ENCODE data around the gene HHATL.

DNA sequence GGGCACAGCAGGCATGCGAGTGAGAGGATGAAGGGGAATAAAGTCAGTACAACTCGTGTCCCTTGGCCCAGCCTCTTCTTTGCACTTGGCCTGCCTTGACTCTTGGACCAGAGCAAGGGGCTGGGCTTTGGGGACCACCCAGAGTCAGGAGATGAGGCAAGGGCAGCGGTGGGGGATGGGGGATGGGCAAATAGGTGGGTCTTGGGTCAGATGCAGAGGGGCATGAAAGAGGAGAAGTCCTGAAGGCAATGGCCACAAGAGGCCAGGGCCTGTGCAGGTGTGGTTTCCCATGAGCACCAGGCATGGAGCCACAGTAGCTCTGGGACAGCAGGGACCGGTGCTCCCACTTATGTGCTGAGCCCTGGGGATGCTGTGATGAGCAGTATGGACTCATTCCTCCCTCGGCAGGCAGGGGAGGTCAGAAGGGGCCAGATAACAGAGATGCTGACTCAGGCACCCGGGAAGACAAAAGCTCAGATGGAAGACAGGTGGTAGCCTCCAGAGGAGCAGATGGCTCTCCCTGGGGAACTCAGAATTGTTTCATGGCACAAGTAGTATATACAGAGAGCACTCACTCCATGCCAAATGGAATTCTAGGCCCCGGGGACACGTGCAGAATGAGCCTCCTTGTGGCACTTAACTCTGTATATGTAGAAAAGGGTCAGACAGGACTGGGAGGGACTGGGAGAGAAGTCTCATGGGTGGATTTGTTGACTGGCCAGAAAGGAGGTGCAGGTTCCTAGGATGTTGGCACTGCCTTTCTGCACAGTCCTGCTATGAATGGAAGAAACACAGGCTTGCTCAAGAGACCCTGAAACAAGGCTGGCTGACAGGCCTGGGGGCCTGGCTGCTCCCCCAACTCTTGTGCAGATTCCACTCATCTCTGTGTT lies 34.8 kb downstream of the HHATL start:
- no peak for TF ChIP-seq ZNF521 (tag by site-specific recombination; IDR thresholded peaks at IDR 0.05)
- TF ChIP-seq ZNF274 (IDR thresholded peaks at IDR 0.05; ENCODE audit: low read length) = no peak
- TF ChIP-seq ZNF274 (tag by site-specific recombination; IDR thresholded peaks at IDR 0.05; ENCODE audit: borderline replicate concordance) = no peak
- no peak for TF ChIP-seq ZXDB (tag by site-specific recombination; IDR thresholded peaks at IDR 0.05)
- TF ChIP-seq REST (tag by site-specific recombination; IDR thresholded peaks at IDR 0.05) = no peak
